Measurements from ENCODE around the gene TSHZ2.

The TSHZ2 gene

DNA sequence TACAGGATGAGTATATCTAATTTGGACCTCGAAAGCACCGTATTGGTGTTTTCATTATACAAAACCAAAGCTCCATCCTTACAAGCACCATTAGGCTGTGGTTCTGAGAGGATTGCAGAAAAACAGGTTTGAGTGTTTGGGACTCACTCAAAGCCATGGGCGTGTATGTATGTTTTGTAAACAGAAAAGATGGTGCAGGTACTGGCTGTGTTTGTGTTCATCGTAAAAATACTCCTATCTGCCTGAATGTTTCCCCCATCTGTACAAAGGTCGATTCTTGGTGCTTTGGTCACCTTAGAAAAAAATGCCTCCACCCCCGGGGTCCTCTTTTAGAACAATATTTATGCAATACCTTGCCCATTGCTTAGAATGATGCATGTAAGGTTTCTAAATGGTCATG is 286.6 kb downstream of the TSHZ2 start:
- H3K4me3 ChIP-seq (ENCODE audit: low read depth, low read length): no peak overlapping the region
- DNase-seq (ENCODE audit: low read depth, low spot score): no peak
- TF ChIP-seq, protein P1, sequence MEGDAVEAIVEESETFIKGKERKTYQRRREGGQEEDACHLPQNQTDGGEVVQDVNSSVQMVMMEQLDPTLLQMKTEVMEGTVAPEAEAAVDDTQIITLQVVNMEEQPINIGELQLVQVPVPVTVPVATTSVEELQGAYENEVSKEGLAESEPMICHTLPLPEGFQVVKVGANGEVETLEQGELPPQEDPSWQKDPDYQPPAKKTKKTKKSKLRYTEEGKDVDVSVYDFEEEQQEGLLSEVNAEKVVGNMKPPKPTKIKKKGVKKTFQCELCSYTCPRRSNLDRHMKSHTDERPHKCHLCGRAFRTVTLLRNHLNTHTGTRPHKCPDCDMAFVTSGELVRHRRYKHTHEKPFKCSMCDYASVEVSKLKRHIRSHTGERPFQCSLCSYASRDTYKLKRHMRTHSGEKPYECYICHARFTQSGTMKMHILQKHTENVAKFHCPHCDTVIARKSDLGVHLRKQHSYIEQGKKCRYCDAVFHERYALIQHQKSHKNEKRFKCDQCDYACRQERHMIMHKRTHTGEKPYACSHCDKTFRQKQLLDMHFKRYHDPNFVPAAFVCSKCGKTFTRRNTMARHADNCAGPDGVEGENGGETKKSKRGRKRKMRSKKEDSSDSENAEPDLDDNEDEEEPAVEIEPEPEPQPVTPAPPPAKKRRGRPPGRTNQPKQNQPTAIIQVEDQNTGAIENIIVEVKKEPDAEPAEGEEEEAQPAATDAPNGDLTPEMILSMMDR (IDR thresholded peaks at IDR 0.05; ENCODE audit: low read depth, low read length): no peak
- in situ Hi-C loops (cut with HindIII; ENCODE audit: low sequenced_read_pairs): no loop called here

DNA sequence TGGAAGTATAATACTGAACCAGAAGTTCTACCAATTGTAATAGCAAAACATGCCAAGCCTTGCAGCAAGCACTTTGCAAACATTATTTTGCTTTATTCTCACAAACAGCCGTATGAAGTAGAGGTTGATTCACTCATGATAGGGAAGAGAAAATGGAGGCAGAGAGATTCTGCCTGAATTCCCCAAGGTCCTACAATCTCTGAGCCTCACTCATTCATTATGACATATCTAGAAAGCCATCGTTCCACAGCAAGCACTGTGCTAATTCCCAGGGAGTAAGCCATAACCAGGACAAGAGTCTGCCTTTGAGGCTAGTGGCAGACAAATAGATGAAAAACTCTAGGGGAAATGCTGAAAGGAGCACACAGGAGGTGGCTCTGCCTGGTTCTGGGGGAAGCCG is 288.0 kb downstream of the TSHZ2 start:
- DNase-seq (ENCODE audit: low read depth, low spot score): no peak
- TF ChIP-seq, protein P1 (IDR thresholded peaks at IDR 0.05; ENCODE audit: low read depth, low read length): no peak
- no peak overlapping the region for H3K4me3 ChIP-seq (ENCODE audit: low read depth, low read length)
- in situ Hi-C loops (cut with HindIII; ENCODE audit: low sequenced_read_pairs): no loop called here

DNA sequence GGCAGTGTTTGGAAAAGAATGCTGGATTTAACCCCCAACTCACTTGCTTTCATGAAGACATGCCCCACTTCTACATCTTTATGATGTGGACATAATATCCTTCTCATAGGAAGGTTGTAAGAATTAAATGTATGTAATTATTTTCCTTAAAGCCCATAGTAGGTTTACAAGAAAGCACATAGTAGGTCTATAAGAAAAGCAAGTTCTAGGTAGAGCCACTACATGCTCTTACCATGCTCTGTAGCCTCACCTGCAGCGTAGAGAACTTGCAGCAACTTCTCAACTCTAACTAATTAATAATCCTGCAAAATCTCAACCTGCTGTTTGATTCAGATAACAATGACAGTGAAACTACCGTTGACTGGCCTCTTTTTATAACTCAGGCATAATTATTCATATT is 288.4 kb downstream of the TSHZ2 start:
- TF ChIP-seq, protein P1 (IDR thresholded peaks at IDR 0.05; ENCODE audit: low read depth, low read length): no peak
- no peak overlapping the region for H3K4me3 ChIP-seq (ENCODE audit: low read depth, low read length)
- DNase-seq (ENCODE audit: low read depth, low spot score): no peak
- in situ Hi-C loops (cut with HindIII; ENCODE audit: low sequenced_read_pairs): no loop called here

DNA sequence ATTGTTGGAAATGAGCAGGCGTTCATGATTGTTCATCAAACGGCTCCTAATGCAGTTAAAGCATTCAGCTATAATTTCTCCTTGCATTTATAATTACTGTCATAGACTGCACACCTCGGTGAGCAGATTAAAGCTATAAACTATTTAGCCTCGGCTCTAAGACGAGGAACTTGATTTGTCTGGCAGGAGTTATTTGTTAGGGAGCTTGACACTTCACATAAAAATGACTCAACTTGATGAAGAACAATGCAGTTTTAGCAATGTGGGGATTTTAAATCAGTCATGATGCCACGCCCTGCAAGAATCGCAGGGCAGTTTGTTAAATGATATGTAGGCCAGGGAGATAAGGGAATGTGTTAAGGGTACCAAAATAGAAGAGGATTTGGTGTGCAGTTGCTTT is 290.2 kb downstream of the TSHZ2 start:
- no peak for DNase-seq (ENCODE audit: low read depth, low spot score)
- no peak overlapping the region for H3K4me3 ChIP-seq (ENCODE audit: low read depth, low read length)
- in situ Hi-C loops (cut with HindIII; ENCODE audit: low sequenced_read_pairs): no loop called here
- TF ChIP-seq, protein P1 (IDR thresholded peaks at IDR 0.05; ENCODE audit: low read depth, low read length): no peak

DNA sequence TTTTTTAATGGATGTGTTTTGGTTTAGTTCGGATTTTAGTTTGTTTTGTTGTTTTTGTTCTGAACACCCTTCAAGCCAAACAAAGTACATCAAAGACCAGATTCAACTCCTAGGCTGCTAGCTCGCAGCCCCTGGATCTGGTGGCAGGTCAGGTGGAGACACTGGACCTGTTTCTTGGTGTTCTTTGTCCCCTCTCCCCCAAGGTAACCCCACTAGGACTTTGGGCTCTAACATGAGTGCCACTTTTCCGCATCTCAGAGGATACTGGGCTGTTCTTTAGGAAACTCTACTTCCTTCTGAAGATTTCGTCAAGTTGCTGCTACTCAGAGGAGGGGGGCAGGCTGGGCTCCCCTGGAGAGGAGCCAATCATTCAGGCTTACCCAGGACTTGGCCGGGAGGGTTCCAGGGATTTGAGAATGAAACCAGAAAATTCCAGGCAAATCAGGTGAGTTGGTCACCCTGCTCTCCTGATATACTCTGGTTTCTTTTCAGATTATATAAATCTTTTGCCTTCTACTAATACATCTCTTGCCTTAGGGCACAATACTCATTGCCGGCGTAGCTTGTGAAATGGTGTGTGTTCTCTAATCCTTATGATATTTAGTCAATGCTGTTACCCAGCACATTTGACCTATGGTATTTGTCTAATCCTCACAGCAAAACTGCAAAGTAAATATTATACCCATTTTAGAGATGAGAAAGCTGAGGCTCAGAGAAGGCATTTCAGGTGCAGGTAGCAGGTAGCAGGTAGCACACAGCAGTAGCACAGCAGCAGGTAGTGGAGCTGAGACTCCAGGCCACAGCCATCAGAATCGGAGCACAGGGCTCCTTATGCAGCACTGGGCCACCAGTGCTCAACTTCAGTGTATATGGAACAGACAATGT is 291.6 kb downstream of the TSHZ2 start:
- in situ Hi-C loops (cut with HindIII; ENCODE audit: low sequenced_read_pairs): no loop called here
- DNase-seq (ENCODE audit: low read depth, low spot score): no peak
- H3K4me3 ChIP-seq (ENCODE audit: low read depth, low read length): no peak overlapping the region
- TF ChIP-seq, protein P1 (IDR thresholded peaks at IDR 0.05; ENCODE audit: low read depth, low read length): no peak

DNA sequence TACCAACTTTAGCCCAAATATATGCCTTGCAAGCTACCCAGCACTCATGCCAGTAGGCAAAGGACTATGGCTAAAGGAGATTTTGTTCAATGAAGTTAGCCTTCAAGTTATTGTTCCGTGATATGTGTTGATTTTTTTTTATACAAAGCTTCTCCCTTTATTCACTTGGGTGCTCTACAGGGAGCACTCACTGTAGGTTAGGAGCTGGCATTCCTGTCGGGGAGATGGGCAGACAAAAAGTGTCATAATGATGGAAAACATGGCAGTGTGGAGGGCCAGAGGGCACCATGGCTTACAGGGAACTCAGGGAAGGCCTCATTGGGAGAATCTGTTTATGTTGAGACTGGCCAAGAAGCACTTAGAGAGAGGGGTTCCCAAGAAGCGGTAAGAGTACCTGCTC is 292.4 kb downstream of the TSHZ2 start:
- TF ChIP-seq, protein P1 (IDR thresholded peaks at IDR 0.05; ENCODE audit: low read depth, low read length): no peak
- in situ Hi-C loops (cut with HindIII; ENCODE audit: low sequenced_read_pairs): no loop called here
- no peak overlapping the region for H3K4me3 ChIP-seq (ENCODE audit: low read depth, low read length)
- DNase-seq (ENCODE audit: low read depth, low spot score): no peak
